Neural cell (in vitro differentiated cells): ENCODE measurements around the gene SNRK. TPM values are rescaled to one million over a fixed set of nuclear protein-coding genes. Genes with fewer than 3 reads are reported as not detected.

Experiments used
- H2AFZ ChIP-seq: fragments of 200-600, 300-800 bp; sonication (generic), shearing (Covaris generic); 2 replicates; pipeline ENCODE4 v1.6.0; 2014; ENCODE audit warnings: low read depth, mild to moderate bottlenecking, antibody characterized with exemption, low read length, moderate library complexity
- H3F3A ChIP-seq: fragments of 200-600 bp; shearing (Covaris generic); 2 replicates; pipeline ENCODE4 v1.6.1; 2016; ENCODE audit warnings: mild to moderate bottlenecking, moderate library complexity, mixed read lengths, antibody characterized with exemption, low read length; ENCODE audit not compliant: insufficient read depth, poor library complexity, severe bottlenecking
- H3K27ac ChIP-seq: fragments of 200-600, 300-800 bp; sonication (generic), shearing (Covaris generic); 2 replicates; pipeline ENCODE4 v1.5.1; 2014; ENCODE audit warnings: mild to moderate bottlenecking, low read length, moderate library complexity
- H3K27me3 ChIP-seq: fragments of 300-800, 200-600 bp; sonication (generic), shearing (Covaris generic); 2 replicates; pipeline ENCODE4 v1.6.0; 2014; ENCODE audit warnings: mild to moderate bottlenecking, low read depth, low read length, moderate library complexity; ENCODE audit not compliant: insufficient read depth
- H3K36me3 ChIP-seq: fragments of 300-800, 200-600 bp; sonication (generic), shearing (Covaris generic); 2 replicates; pipeline ENCODE4 v1.5.1; 2014; ENCODE audit warnings: mild to moderate bottlenecking, antibody characterized with exemption, low read length, moderate library complexity; ENCODE audit not compliant: insufficient read depth
- H3K4me2 ChIP-seq: fragments of 300-800, 200-600 bp; sonication (generic), shearing (Covaris generic); 2 replicates; pipeline ENCODE4 v1.6.0; 2014; ENCODE audit warnings: mild to moderate bottlenecking, low read length
- H3K4me3 ChIP-seq: fragments of 300-800, 200-600 bp; sonication (generic), shearing (Covaris generic); 2 replicates; pipeline ENCODE4 v1.5.1; 2014; ENCODE audit warnings: mild to moderate bottlenecking, low read length, moderate library complexity
- H3K79me2 ChIP-seq: fragments of 200-600 bp; shearing (Covaris generic); replicated peaks from 2 replicates; pipeline ENCODE4 v1.6.0; 2014; ENCODE audit warnings: mild to moderate bottlenecking, low read length, moderate library complexity; ENCODE audit not compliant: insufficient read depth
- H3K9ac ChIP-seq: fragments of 300-800, 200-600 bp; sonication (generic), shearing (Covaris generic); 2 replicates; pipeline ENCODE4 v1.6.1; 2016; ENCODE audit warnings: mild to moderate bottlenecking, low read length, mixed read lengths
- H3K9me2 ChIP-seq: fragments of 200-600 bp; shearing (Covaris generic); 2 replicates; pipeline ENCODE4 v1.6.1; 2016; ENCODE audit warnings: mild to moderate bottlenecking, low read length, mixed read lengths; ENCODE audit not compliant: insufficient read depth
- H3K9me3 ChIP-seq: fragments of 200-600, 300-800 bp; sonication (generic), shearing (Covaris generic); 2 replicates; pipeline ENCODE4 v1.6.1; 2016; ENCODE audit warnings: mild to moderate bottlenecking, mixed run types, low read length, moderate library complexity, mixed read lengths
- H4K20me1 ChIP-seq: fragments of 200-600 bp; shearing (Covaris generic); 2 replicates; pipeline ENCODE4 v1.6.1; 2016; ENCODE audit warnings: mild to moderate bottlenecking, mixed run types; ENCODE audit not compliant: insufficient read depth
- CTCF ChIP-seq: fragments of 450-650 bp; IDR thresholded peaks from 2 replicates; pipeline ENCODE4 v1.5.1; 2014; ENCODE audit warnings: antibody characterized with exemption, mild to moderate bottlenecking, moderate library complexity; ENCODE audit not compliant: poor library complexity, severe bottlenecking
- EP300 ChIP-seq: fragments of 450-650 bp; conservative IDR thresholded peaks from 2 replicates; pipeline ENCODE4 v1.6.1; 2014; ENCODE audit warnings: antibody characterized with exemption, mild to moderate bottlenecking, moderate library complexity; ENCODE audit not compliant: poor library complexity, severe bottlenecking
- EZH2 ChIP-seq: fragments of 200-600, 300-800 bp; shearing (Covaris generic), sonication (generic); IDR thresholded peaks from 2 replicates; pipeline ENCODE4 v1.6.1; 2014; ENCODE audit warnings: antibody characterized with exemption, low read length, borderline replicate concordance, mild to moderate bottlenecking; ENCODE audit not compliant: insufficient read depth, poor library complexity, severe bottlenecking
- MXI1 ChIP-seq: fragments of 450-650 bp; conservative IDR thresholded peaks from 2 replicates; pipeline ENCODE4 v1.6.1; 2014; ENCODE audit warnings: antibody characterized with exemption, mild to moderate bottlenecking; ENCODE audit not compliant: poor library complexity, severe bottlenecking
- POLR2AphosphoS5 ChIP-seq: IDR thresholded peaks from 2 replicates; pipeline ENCODE4 v1.6.1; 2012
- RAD21 ChIP-seq: fragments of 450-650 bp; conservative IDR thresholded peaks from 2 replicates; pipeline ENCODE4 v1.6.1; 2014; ENCODE audit warnings: antibody characterized with exemption, mild to moderate bottlenecking, moderate library complexity
- SMC3 ChIP-seq: fragments of 450-650 bp; conservative IDR thresholded peaks from 2 replicates; pipeline ENCODE4 v1.6.1; 2014; ENCODE audit warnings: antibody characterized with exemption, mild to moderate bottlenecking, moderate library complexity; ENCODE audit not compliant: poor library complexity
- TAF1 ChIP-seq: IDR thresholded peaks from 2 replicates; pipeline ENCODE4 v1.6.1; 2012; ENCODE audit warnings: low read depth
- polyA plus RNA-seq: library from polyadenylated mRNA; depleted of rRNA; stranded (reverse); fragments of >200 nt; gene quantifications from 2 replicates; pipeline ENCODE4 v1.2.3, GENCODE V29; 2014
- TF ChIP-seq, protein P1 (sequence below): IDR thresholded peaks from 2 replicates; pipeline ENCODE4 v1.6.1; 2012; ENCODE audit warnings: borderline replicate concordance

Gene SNRK
- polyA plus RNA-seq, 1 donor from 2014 or later: 27.3 TPM

DNA sequence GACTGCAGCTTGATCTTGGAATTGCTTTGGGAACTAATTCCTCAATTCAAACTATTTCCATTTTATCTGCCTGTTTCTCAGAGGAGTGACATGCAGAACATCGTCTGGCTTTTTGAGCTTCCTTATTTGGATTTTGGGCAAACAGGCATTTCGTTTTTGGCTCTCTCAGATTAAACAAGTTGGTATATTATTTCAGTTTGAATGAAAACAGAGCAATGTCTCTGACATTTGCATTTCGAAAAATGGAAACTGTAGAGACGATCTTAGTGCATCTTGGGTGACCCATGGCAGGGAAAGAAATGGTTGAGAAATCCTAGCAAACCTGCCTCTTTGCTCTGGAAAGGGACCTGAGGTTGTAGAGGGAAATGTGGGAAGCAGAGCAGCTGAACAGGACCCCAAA is 33.0 kb upstream of the SNRK start:
- no peak overlapping the region for H2AFZ ChIP-seq
- H3K9me3 ChIP-seq: no peaks in the 10 kb centered on the region
- no peaks in the 10 kb centered on the region for H3F3A ChIP-seq
- no peaks in the 10 kb centered on the region for H3K79me2 ChIP-seq
- H3K27ac ChIP-seq: no peak overlapping the region
- no peaks in the 10 kb centered on the region for H3K9me2 ChIP-seq
- no peaks in the 10 kb centered on the region for H3K27me3 ChIP-seq
- H3K4me3 ChIP-seq: no peak overlapping the region
- H4K20me1 ChIP-seq: no peaks in the 10 kb centered on the region
- no peak overlapping the region for H3K4me2 ChIP-seq
- no peaks in the 10 kb centered on the region for H3K36me3 ChIP-seq
- TF ChIP-seq SMC3 (no peak), EZH2 (no peak), RAD21 (no peak), CTCF (no peak), POLR2AphosphoS5 (no peak), TAF1 (no peak), MXI1 (no peak), EP300 (no peak)
- TF ChIP-seq, protein P1, sequence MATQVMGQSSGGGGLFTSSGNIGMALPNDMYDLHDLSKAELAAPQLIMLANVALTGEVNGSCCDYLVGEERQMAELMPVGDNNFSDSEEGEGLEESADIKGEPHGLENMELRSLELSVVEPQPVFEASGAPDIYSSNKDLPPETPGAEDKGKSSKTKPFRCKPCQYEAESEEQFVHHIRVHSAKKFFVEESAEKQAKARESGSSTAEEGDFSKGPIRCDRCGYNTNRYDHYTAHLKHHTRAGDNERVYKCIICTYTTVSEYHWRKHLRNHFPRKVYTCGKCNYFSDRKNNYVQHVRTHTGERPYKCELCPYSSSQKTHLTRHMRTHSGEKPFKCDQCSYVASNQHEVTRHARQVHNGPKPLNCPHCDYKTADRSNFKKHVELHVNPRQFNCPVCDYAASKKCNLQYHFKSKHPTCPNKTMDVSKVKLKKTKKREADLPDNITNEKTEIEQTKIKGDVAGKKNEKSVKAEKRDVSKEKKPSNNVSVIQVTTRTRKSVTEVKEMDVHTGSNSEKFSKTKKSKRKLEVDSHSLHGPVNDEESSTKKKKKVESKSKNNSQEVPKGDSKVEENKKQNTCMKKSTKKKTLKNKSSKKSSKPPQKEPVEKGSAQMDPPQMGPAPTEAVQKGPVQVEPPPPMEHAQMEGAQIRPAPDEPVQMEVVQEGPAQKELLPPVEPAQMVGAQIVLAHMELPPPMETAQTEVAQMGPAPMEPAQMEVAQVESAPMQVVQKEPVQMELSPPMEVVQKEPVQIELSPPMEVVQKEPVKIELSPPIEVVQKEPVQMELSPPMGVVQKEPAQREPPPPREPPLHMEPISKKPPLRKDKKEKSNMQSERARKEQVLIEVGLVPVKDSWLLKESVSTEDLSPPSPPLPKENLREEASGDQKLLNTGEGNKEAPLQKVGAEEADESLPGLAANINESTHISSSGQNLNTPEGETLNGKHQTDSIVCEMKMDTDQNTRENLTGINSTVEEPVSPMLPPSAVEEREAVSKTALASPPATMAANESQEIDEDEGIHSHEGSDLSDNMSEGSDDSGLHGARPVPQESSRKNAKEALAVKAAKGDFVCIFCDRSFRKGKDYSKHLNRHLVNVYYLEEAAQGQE: no peak
- no peak overlapping the region for H3K9ac ChIP-seq

- no peaks in the 10 kb centered on the region for H4K20me1 ChIP-seq
- H3K4me3 ChIP-seq: no peak overlapping the region
- no peak overlapping the region for H3K27ac ChIP-seq
- H3K9ac ChIP-seq: no peak overlapping the region
- no peaks in the 10 kb centered on the region for H3K36me3 ChIP-seq
- H3K4me2 ChIP-seq: no peak overlapping the region
- no peaks in the 10 kb centered on the region for H3K9me2 ChIP-seq
- no peaks in the 10 kb centered on the region for H3K27me3 ChIP-seq
- H3F3A ChIP-seq: no peaks in the 10 kb centered on the region
- H3K9me3 ChIP-seq: no peaks in the 10 kb centered on the region
- no peak overlapping the region for H2AFZ ChIP-seq
- no peaks in the 10 kb centered on the region for H3K79me2 ChIP-seq
- TF ChIP-seq MXI1: no peak
- no peak for TF ChIP-seq RAD21
- TF ChIP-seq, protein P1: no peak
- no peak for TF ChIP-seq EP300
- no peak for TF ChIP-seq POLR2AphosphoS5
- TF ChIP-seq SMC3: no peak
- TF ChIP-seq TAF1: no peak
- no peak for TF ChIP-seq EZH2
- no peak for TF ChIP-seq CTCF
These were observed 32.2 kb upstream of the SNRK start for GRCh38 chr3:43254125-43254524.
